Measurements from ENCODE around the gene TRRAP. TPM values are rescaled to one million over a fixed set of nuclear protein-coding genes. Genes with fewer than 3 reads are reported as not detected.

Gene TRRAP
- total and polyA plus RNA-seq, 2 of the 4 experiments (the other 2 are of a cell fraction): 12.5 to 18.1 TPM

GRCh38 chr7:99006739-99007424 is 128.6 kb downstream of the TRRAP start:
- TF ChIP-seq MAZ (IDR thresholded peaks at IDR 0.05; ENCODE audit: borderline replicate concordance, low read depth, low read length): no peak
- no peak for TF ChIP-seq FOS (IDR thresholded peaks at IDR 0.05; ENCODE audit: low read depth, low read length)
- no peak for TF ChIP-seq MXI1 (IDR thresholded peaks at IDR 0.05; ENCODE audit: borderline replicate concordance, low read depth, low read length)
- no peak for TF ChIP-seq USF2 (IDR thresholded peaks at IDR 0.05; ENCODE audit: low read depth, low read length)
- no peak for TF ChIP-seq RFX5 (IDR thresholded peaks at IDR 0.05; ENCODE audit: low read depth, low read length)
- no peak for TF ChIP-seq ELK1 (IDR thresholded peaks at IDR 0.05; ENCODE audit: borderline replicate concordance, low read depth, low read length)
- no peak for TF ChIP-seq CHD1 (IDR thresholded peaks at IDR 0.05; ENCODE audit: low read depth, low read length)
- TF ChIP-seq CEBPB (IDR thresholded peaks at IDR 0.05; ENCODE audit: low read depth, low read length): no peak
- TF ChIP-seq RCOR1 (IDR thresholded peaks at IDR 0.05; ENCODE audit: insufficient replicate concordance, low read length): no peak
- no peak for TF ChIP-seq BHLHE40 (IDR thresholded peaks at IDR 0.05; ENCODE audit: low read depth, low read length)
- no peak for TF ChIP-seq CTCF (conservative IDR thresholded peaks at IDR 0.05; ENCODE audit: low read depth, low read length)
- Histone ChIP-seq H4K5ac (ENCODE audit: low read depth, low read length) (no peak overlapping the region), H2AK9ac (replicated peaks; ENCODE audit: low read depth, low read length, poor library complexity) (no peak overlapping the region), H3K4me1 (ENCODE audit: control insufficient read depth, insufficient read depth, low read length) (no peaks in the 10 kb centered on the region), H3K9ac (ENCODE audit: low read depth, low read length) (no peak overlapping the region), H3K27me3 (ENCODE audit: control insufficient read depth, insufficient read depth, low read length) (no peaks in the 10 kb centered on the region), H2AK5ac (ENCODE audit: low read depth, low read length) (no peak overlapping the region), H3K36me3 (ENCODE audit: control insufficient read depth, insufficient read depth, low read length) (peaks cover 77% of the 10 kb centered on the region), H2BK20ac (ENCODE audit: low read depth, low read length) (no peak overlapping the region), H4K91ac (ENCODE audit: insufficient read depth, low read depth, low read length) (no peak overlapping the region), H2AFZ (replicated peaks; ENCODE audit: low read length, poor library complexity) (no peak overlapping the region), H3K56ac (ENCODE audit: extremely low read depth, insufficient read depth, low read length) (no peak overlapping the region), H3K4me2 (ENCODE audit: low read depth, low read length) (no peak overlapping the region), H4K8ac (ENCODE audit: low read depth in 2 of 2, low read length in 2 of 2) (no peak overlapping the region), H3K14ac (replicated peaks; ENCODE audit: low read depth, low read length) (no peak overlapping the region), H3K79me1 (ENCODE audit: low read depth in 1 of 2, low read length in 2 of 2) (peaks cover 2 to 8% of the 10 kb centered on the region in 2 experiments; a peak in 3 of 4 replicates), H3K4ac (ENCODE audit: low read depth, low read length) (no peak overlapping the region), H3K18ac (ENCODE audit: low read depth, low read length) (no peak overlapping the region), H3K9me3 (ENCODE audit: control insufficient read depth, insufficient read depth, low read length) (no peaks in the 10 kb centered on the region), H2BK15ac (ENCODE audit: low read depth, low read length) (no peak overlapping the region), H2BK120ac (ENCODE audit: low read depth, low read length) (no peak overlapping the region), H3K4me3 (ENCODE audit: insufficient read depth, low read depth, low read length) (no peak overlapping the region), H3K27ac (ENCODE audit: insufficient read depth, low read length) (no peak overlapping the region), H2BK5ac (ENCODE audit: low read depth, low read length, poor library complexity, severe bottlenecking) (no peak overlapping the region), H3K23ac (ENCODE audit: low read depth, low read length) (no peak overlapping the region), H3K9me1 (ENCODE audit: insufficient read depth, low read length) (no peaks in the 10 kb centered on the region; the same call in 1 of the 2 replicates), H4K20me1 (ENCODE audit: insufficient read depth, low read length) (peaks cover 8% of the 10 kb centered on the region; the same call in 1 of the 2 replicates)
- intact Hi-C loops (cut with micrococcal nuclease): no loop called here
- dilution Hi-C loops (cut with HindIII; ENCODE audit: low sequenced_read_pairs, unreplicated experiment): no loop called here
- BruUV-seq (replicated peaks): no TSS peak
- in situ Hi-C loops (cut with MboI; ENCODE audit: low sequenced_read_pairs): no loop called here
- ATAC-seq (ENCODE audit: low read depth) (no peak), DNase-seq (no peak)
- WGBS, 2 experiments (ENCODE audit: extremely low coverage in 2 of 2, insufficient read length in 1 of 2): 95% methylated on average over 2 of the region's 11 CpGs; no CpG with 5 or more reads in 1 of the 2 experiments
- ChIA-PET POLR2A (ENCODE audit: unreplicated experiment) (no interaction called here), CTCF (interaction anchor here (1.4 kb wide), 1 partner anchor 13 kb away, joined by 3 read pairs; no protein-coding TSS in a partner anchor)
